SK-N-SH (cell line): ENCODE measurements around the gene SLC22A7.

ENCODE experiments used
- EZH2phosphoT487 ChIP-seq: fragments of 200-600 bp; sonication (generic); IDR thresholded peaks from 2 replicates; pipeline ENCODE4 v1.6.1; 2017; ENCODE audit warnings: low read depth, mixed run types, mild to moderate bottlenecking, antibody characterized with exemption, moderate library complexity, borderline replicate concordance
- FOXJ3 ChIP-seq: sonication (generic); formaldehyde crosslinking; IDR thresholded peaks from 2 replicates; pipeline ENCODE4 v1.5.1; 2020; ENCODE audit warnings: mild to moderate bottlenecking, missing genetic modification reagents
- RFX5 ChIP-seq: IDR thresholded peaks from 2 replicates; pipeline ENCODE4 v1.6.1; 2012; ENCODE audit warnings: mild to moderate bottlenecking, improper control_type of control experiment, low read length
- SMC3 ChIP-seq: IDR thresholded peaks from 2 replicates; pipeline ENCODE4 v1.6.1; 2012; ENCODE audit warnings: low read depth, low read length, improper control_type of control experiment
- YY1 ChIP-seq: IDR thresholded peaks from 2 replicates; pipeline ENCODE4 v1.4.0; 2012; ENCODE audit warnings: low read depth, mild to moderate bottlenecking
- TF ChIP-seq, protein P1 (sequence below): IDR thresholded peaks from 2 replicates; pipeline ENCODE4 v1.4.0; 2012; ENCODE audit warnings: low read depth
- TF ChIP-seq, protein P2 (sequence below): fragments of 200-600 bp; sonication (generic); IDR thresholded peaks from 2 replicates; pipeline ENCODE4 v1.6.1; 2017; ENCODE audit warnings: antibody characterized with exemption, mild to moderate bottlenecking, moderate library complexity

DNA sequence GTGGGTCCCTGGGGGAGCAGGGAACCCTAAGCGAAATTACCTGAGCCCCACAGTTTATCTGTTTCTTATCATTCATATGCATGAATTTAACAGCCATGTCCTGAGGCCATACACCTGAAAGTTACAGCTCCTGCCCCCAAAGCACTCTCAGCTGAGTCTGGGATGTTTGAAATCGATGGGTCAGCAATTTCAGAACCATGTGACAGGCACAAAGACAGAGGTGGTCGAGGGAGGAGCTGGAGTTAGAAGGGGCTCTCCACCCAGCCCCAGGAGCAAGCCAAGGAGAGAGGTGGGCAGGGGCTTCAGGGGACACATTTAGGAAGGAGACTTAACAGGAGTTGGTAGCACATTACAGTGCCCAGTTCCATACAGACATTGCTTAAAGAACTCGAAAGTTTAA lies 39.9 kb upstream of the SLC22A7 start:
- TF ChIP-seq, protein P1, sequence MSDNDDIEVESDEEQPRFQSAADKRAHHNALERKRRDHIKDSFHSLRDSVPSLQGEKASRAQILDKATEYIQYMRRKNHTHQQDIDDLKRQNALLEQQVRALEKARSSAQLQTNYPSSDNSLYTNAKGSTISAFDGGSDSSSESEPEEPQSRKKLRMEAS, result no peak
- TF ChIP-seq EZH2phosphoT487, result no peak
- no peak for TF ChIP-seq YY1
- TF ChIP-seq RFX5, result no peak
- TF ChIP-seq, protein P2, sequence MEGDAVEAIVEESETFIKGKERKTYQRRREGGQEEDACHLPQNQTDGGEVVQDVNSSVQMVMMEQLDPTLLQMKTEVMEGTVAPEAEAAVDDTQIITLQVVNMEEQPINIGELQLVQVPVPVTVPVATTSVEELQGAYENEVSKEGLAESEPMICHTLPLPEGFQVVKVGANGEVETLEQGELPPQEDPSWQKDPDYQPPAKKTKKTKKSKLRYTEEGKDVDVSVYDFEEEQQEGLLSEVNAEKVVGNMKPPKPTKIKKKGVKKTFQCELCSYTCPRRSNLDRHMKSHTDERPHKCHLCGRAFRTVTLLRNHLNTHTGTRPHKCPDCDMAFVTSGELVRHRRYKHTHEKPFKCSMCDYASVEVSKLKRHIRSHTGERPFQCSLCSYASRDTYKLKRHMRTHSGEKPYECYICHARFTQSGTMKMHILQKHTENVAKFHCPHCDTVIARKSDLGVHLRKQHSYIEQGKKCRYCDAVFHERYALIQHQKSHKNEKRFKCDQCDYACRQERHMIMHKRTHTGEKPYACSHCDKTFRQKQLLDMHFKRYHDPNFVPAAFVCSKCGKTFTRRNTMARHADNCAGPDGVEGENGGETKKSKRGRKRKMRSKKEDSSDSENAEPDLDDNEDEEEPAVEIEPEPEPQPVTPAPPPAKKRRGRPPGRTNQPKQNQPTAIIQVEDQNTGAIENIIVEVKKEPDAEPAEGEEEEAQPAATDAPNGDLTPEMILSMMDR, result no peak
- TF ChIP-seq SMC3, result no peak
- no peak for TF ChIP-seq FOXJ3 (CRISPR knock-in tag)
